Measurements from ENCODE around the gene RCAN2.

Gene RCAN2

DNA sequence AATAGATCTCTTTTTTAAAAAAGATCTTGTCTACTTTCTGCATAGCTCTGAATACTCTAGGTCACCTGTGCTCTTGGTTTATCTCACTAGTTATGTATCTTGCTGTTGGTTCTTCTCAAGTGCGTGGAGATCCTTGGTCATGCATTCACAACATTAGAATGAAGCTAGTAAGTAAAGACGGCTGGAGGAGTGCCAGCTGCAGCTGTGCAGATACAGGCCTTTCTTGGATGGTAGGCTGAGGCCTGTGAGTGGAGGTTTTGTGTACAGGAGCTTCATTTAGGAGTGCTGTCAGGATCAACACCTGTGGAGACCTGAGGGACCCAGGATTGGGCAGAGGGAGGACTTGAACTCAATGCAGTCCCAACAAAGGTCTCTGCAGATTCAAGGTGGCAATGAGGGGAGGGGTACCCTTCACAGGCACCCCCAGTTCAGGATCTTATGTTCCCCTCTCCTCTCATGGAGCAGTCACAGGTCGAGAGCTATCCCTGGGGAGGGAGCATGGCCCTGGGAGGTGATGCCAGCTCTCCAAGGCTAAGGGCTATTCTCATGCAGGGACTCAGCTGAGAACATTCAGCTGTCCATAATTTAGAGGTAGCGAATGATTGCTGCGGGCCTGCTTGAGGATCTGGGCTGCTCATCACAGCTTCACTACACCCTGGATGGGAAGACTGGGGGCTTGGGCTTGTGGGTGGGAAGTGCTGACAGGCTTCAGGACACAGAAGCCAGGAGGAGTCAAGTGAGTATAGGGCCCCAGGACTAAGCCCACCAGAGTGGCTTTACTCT, 221.6 kb downstream of the RCAN2 start:
- TF ChIP-seq, protein P1, sequence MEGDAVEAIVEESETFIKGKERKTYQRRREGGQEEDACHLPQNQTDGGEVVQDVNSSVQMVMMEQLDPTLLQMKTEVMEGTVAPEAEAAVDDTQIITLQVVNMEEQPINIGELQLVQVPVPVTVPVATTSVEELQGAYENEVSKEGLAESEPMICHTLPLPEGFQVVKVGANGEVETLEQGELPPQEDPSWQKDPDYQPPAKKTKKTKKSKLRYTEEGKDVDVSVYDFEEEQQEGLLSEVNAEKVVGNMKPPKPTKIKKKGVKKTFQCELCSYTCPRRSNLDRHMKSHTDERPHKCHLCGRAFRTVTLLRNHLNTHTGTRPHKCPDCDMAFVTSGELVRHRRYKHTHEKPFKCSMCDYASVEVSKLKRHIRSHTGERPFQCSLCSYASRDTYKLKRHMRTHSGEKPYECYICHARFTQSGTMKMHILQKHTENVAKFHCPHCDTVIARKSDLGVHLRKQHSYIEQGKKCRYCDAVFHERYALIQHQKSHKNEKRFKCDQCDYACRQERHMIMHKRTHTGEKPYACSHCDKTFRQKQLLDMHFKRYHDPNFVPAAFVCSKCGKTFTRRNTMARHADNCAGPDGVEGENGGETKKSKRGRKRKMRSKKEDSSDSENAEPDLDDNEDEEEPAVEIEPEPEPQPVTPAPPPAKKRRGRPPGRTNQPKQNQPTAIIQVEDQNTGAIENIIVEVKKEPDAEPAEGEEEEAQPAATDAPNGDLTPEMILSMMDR (IDR thresholded peaks at IDR 0.05; ENCODE audit: control insufficient read depth, insufficient read depth, low read depth, low read length, missing control alignments): no peak
- no peak for DNase-seq (ENCODE audit: low read depth)
- no peak overlapping the region for H3K4me3 ChIP-seq (ENCODE audit: control insufficient read depth, low read depth, low read length)

DNA sequence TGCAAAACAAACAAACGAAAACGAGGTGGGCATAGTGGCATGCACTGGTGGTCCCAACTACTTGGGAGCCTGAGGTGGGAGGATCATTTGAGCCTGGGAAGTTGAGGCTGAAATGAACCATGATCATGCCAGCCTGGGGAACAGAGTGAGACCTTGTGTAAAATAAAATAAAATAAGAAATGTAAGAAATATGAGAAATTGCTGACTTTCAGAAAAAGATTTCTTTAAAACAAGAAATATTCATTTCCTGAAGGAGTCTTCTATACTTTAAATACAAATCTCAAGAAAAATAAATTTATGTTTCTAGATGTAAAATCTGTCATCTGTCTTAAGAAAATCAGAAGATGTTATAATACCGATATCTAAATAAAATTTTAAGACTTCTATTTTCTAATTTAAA, 223.7 kb downstream of the RCAN2 start:
- DNase-seq (ENCODE audit: low read depth): no peak
- TF ChIP-seq, protein P1 (IDR thresholded peaks at IDR 0.05; ENCODE audit: control insufficient read depth, insufficient read depth, low read depth, low read length, missing control alignments): no peak
- H3K4me3 ChIP-seq (ENCODE audit: control insufficient read depth, low read depth, low read length): no peak overlapping the region

DNA sequence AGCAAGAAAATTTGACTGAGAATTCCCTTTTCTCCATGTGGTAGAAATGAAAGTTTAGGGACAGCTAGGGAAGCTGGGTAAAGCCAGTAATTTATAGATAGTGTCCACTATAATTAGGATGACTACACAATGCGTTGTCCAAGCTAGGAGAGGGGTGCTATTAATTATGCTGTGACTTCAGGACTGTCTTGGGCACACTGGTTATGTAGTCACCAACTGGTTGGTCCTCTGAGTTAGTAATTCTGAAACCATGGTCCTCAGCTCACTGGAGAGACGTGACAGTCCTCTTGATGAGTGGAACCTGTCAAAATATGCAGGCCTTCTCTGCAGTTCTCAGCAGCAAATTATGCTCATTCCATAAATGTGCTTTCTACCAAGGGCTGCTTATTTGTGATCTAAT, 225.9 kb downstream of the RCAN2 start:
- TF ChIP-seq, protein P1 (IDR thresholded peaks at IDR 0.05; ENCODE audit: control insufficient read depth, insufficient read depth, low read depth, low read length, missing control alignments): no peak
- no peak for DNase-seq (ENCODE audit: low read depth)

DNA sequence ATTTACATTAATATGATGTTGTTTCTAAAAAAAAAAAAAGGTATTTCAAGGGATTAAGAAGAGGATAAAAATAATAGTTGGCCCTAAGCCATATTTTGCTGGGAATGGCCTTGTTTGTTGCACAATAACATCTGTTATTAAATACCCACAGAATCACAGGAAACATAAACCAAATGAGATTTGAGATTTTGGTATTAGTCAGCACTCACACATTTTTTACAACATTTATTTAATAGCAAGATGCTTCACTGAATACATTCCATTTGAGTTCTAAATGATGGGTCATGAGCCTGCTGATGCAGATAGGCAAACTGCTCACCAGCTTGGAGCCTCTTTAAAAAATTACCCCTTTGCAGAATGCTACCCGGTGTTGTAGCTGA, 227.6 kb downstream of the RCAN2 start:
- TF ChIP-seq, protein P1 (IDR thresholded peaks at IDR 0.05; ENCODE audit: control insufficient read depth, insufficient read depth, low read depth, low read length, missing control alignments): no peak
- DNase-seq (ENCODE audit: low read depth): peak; percentile 93
- H3K4me3 ChIP-seq (ENCODE audit: control insufficient read depth, low read depth, low read length): no peak overlapping the region

More for the DNA sequence above, 225.9 kb downstream of the RCAN2 start:
- H3K4me3 ChIP-seq (ENCODE audit: control insufficient read depth, low read depth, low read length): no peak overlapping the region

DNA sequence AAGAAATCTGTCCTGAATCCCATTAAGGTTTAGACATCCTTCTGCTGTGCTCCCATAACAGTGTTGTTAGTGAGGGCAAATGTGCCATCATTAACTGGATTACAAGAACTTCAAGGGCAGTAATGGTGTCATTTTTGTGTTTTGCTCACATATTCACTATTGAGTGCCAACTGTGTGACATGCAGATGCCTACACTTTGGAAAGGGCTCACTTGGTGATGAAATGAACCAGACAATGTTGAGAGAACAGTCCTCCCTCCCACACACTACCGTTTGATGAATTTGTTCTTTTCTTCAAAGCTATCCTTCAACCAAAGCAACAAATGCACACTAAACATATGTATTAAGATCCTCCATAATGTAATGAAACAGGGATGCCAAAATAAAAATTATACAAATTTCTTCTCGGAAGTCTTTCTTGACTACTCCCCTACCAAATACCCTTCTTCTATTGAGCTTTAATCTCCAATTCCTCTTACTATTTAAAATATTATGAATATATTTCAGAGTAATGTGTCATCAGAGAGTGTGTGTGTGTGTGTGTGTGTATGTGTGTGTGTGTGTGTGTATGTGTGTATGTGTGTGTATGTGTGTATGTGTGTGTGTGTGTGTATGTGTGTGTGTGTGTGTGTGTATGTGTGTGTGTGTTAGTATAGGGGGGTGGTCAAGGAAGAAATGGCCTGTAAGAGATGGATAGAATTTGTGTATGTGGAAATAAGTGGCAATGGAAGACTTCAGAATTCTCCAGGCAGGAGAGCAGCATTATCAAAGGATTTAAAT, 228.1 kb downstream of the RCAN2 start:
- TF ChIP-seq, protein P1 (IDR thresholded peaks at IDR 0.05; ENCODE audit: control insufficient read depth, insufficient read depth, low read depth, low read length, missing control alignments): no peak
- no peak overlapping the region for H3K4me3 ChIP-seq (ENCODE audit: control insufficient read depth, low read depth, low read length)
- no peak for DNase-seq (ENCODE audit: low read depth)

DNA sequence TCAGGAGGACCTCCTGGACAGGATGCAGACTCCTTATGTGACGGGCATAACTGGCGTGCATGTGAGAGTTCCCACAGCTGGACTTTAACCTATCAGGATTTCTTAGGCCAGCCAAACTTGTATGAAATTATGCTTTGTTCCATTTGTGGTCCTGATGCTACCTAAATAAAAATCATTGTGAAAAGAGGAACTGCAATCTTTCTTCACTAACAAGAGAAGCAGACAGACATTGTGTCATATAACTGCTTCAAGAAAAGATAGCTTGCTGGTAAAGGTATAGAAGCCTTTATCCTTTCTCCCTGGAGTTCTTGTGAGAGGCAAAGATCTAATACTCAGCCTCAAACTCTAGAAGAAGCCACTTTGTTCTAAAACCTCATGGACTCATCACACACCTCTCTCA, 233.0 kb downstream of the RCAN2 start:
- TF ChIP-seq, protein P1 (IDR thresholded peaks at IDR 0.05; ENCODE audit: control insufficient read depth, insufficient read depth, low read depth, low read length, missing control alignments): no peak
- no peak overlapping the region for H3K4me3 ChIP-seq (ENCODE audit: control insufficient read depth, low read depth, low read length)

More for the DNA sequence above, 233.0 kb downstream of the RCAN2 start:
- no peak for DNase-seq (ENCODE audit: low read depth)
